SK-N-SH (cell line): ENCODE measurements around the gene FARSA. TPM values are rescaled to one million over a fixed set of nuclear protein-coding genes. Genes with fewer than 3 reads are reported as not detected.

Experiments
- CTCF ChIA-PET: fragments of 300-600, 350-600 bp; formaldehyde crosslinking; extraction: SDS; loops from one replicate; lab custom pipeline; 2021; lab: Yijun Ruan, JAX
- POLR2A ChIA-PET: fragments of 350-600 bp; sonication (Branson Sonifier 250); formaldehyde crosslinking; extraction: SDS; loops from one replicate; lab custom pipeline; 2020; ENCODE audit warnings: antibody characterized with exemption, inconsistent platforms; lab: Yijun Ruan, JAX
- DNase-seq: peaks from one replicate; pipeline ENCODE4 v3.0.0; 2012
- H2AFZ ChIP-seq: fragments of 200-600 bp; sonication (generic); 2 replicates; pipeline ENCODE4 v1.8.1; 2016; ENCODE audit warnings: antibody characterized with exemption, mild to moderate bottlenecking, low read depth
- H3F3A ChIP-seq: fragments of 200-600 bp; sonication (generic); replicated peaks from 2 replicates; pipeline ENCODE3; 2016; ENCODE audit warnings: antibody characterized with exemption, mild to moderate bottlenecking; ENCODE audit not compliant: insufficient read depth
- H3K27ac ChIP-seq, 2 experiments: fragments of 200-500 bp in 1 of 2; fragments of 200-600 bp in 1 of 2; sonication (Bioruptor generic) in 1 of 2; sonication (generic), shearing (Covaris generic) in 1 of 2; 2 replicates each; pipeline versions ENCODE4 v1.5.1 to v1.6.1; 2014 to 2016; ENCODE audit warnings: low read depth in 2 of 2, inconsistent platforms in 1 of 2, low read length in 1 of 2, mild to moderate bottlenecking in 1 of 2, mixed read lengths in 1 of 2
- H3K27me3 ChIP-seq: fragments of 200-600 bp; sonication (generic), shearing (Covaris generic); 2 replicates; pipeline ENCODE4 v1.6.1; 2016; ENCODE audit warnings: mixed run types; ENCODE audit not compliant: insufficient read depth
- H3K36me3 ChIP-seq, 2 experiments: fragments of 200-500 bp in 1 of 2; fragments of 200-600 bp in 1 of 2; sonication (Bioruptor generic) in 1 of 2; sonication (generic) in 1 of 2; replicated peaks in 1 of 2; 2 replicates each; pipeline versions ENCODE3 to v1.5.1; 2014 to 2016; ENCODE audit warnings: low read length in 1 of 2, mild to moderate bottlenecking in 1 of 2; ENCODE audit not compliant: insufficient read depth in 2 of 2, control insufficient read depth in 1 of 2
- H3K4me1 ChIP-seq, 2 experiments: fragments of 200-500 bp in 1 of 2; fragments of 200-600 bp in 1 of 2; sonication (Bioruptor generic) in 1 of 2; sonication (generic), shearing (Covaris generic) in 1 of 2; 2 replicates each; pipeline versions ENCODE4 v1.5.1 to v1.6.1; 2014 to 2016; ENCODE audit warnings: low read depth in 1 of 2, low read length in 1 of 2, mixed run types in 1 of 2; ENCODE audit not compliant: insufficient read depth in 2 of 2, control insufficient read depth in 1 of 2
- H3K4me2 ChIP-seq: fragments of 200-600 bp; sonication (generic), shearing (Covaris generic); 2 replicates; pipeline ENCODE4 v1.6.1; 2017; ENCODE audit warnings: mixed run types
- H3K4me3 ChIP-seq, 2 experiments: fragments of 200-500 bp in 1 of 2; fragments of 200-600 bp in 1 of 2; sonication (Bioruptor generic) in 1 of 2; sonication (generic), shearing (Covaris generic) in 1 of 2; 2 replicates each; pipeline versions ENCODE4 v1.5.1 to v1.8.1; 2014 to 2016; ENCODE audit warnings: low read depth in 2 of 2, inconsistent platforms in 1 of 2, low read length in 1 of 2, mild to moderate bottlenecking in 1 of 2, mixed read lengths in 1 of 2, moderate library complexity in 1 of 2
- H3K79me2 ChIP-seq: fragments of 200-600 bp; sonication (generic); 2 replicates; pipeline ENCODE4 v1.8.1; 2017; ENCODE audit warnings: mild to moderate bottlenecking; ENCODE audit not compliant: insufficient read depth
- H3K9ac ChIP-seq: fragments of 200-600 bp; sonication (generic); 2 replicates; pipeline ENCODE4 v1.6.1; 2017; ENCODE audit warnings: mixed run types
- H3K9me2 ChIP-seq: fragments of 200-600 bp; sonication (generic); 2 replicates; pipeline ENCODE4 v1.6.1; 2017; ENCODE audit warnings: mixed run types
- H3K9me3 ChIP-seq: fragments of 200-600 bp; sonication (generic); 2 replicates; pipeline ENCODE4 v1.6.1; 2017; ENCODE audit warnings: mixed run types, mild to moderate bottlenecking, moderate library complexity
- H4K20me1 ChIP-seq: fragments of 200-600 bp; sonication (generic); 2 replicates; pipeline ENCODE4 v1.6.1; 2017; ENCODE audit warnings: mild to moderate bottlenecking, mixed run types; ENCODE audit not compliant: insufficient read depth
- ELF1 ChIP-seq: IDR thresholded peaks from 2 replicates; pipeline ENCODE4 v1.4.0; 2012
- EZH2phosphoT487 ChIP-seq: fragments of 200-600 bp; sonication (generic); IDR thresholded peaks from 2 replicates; pipeline ENCODE4 v1.6.1; 2017; ENCODE audit warnings: low read depth, mixed run types, mild to moderate bottlenecking, antibody characterized with exemption, moderate library complexity, borderline replicate concordance
- FOXJ3 ChIP-seq: sonication (generic); formaldehyde crosslinking; IDR thresholded peaks from 2 replicates; pipeline ENCODE4 v1.5.1; 2020; ENCODE audit warnings: mild to moderate bottlenecking, missing genetic modification reagents
- JUND ChIP-seq: IDR thresholded peaks from 2 replicates; pipeline ENCODE4 v1.4.0; 2012
- MXI1 ChIP-seq: IDR thresholded peaks from 2 replicates; pipeline ENCODE4 v1.6.1; 2012; ENCODE audit warnings: mild to moderate bottlenecking, low read depth, low read length, improper control_type of control experiment
- NRF1 ChIP-seq: IDR thresholded peaks from 2 replicates; pipeline ENCODE4 v1.6.1; 2012; ENCODE audit warnings: low read depth, mild to moderate bottlenecking, low read length
- REST ChIP-seq: IDR thresholded peaks from 2 replicates; pipeline ENCODE4 v1.6.1; 2012; ENCODE audit warnings: mild to moderate bottlenecking, low read depth, low read length, moderate library complexity
- RXRA ChIP-seq: IDR thresholded peaks from 2 replicates; pipeline ENCODE4 v1.4.0; 2012; ENCODE audit warnings: low read depth, mild to moderate bottlenecking, borderline replicate concordance
- TAF1 ChIP-seq: IDR thresholded peaks from 2 replicates; pipeline ENCODE4 v1.6.1; 2012; ENCODE audit warnings: low read depth, mild to moderate bottlenecking, low read length, moderate library complexity, borderline replicate concordance
- TCF12 ChIP-seq: IDR thresholded peaks from 2 replicates; pipeline ENCODE4 v1.4.0; 2012
- TEAD4 ChIP-seq: IDR thresholded peaks from 2 replicates; pipeline ENCODE4 v1.4.0; 2012; ENCODE audit warnings: mild to moderate bottlenecking, borderline replicate concordance; ENCODE audit not compliant: insufficient read depth
- USF1 ChIP-seq: IDR thresholded peaks from 2 replicates; pipeline ENCODE4 v1.4.0; 2012; ENCODE audit warnings: low read depth, borderline replicate concordance
- YY1 ChIP-seq: IDR thresholded peaks from 2 replicates; pipeline ENCODE4 v1.4.0; 2012; ENCODE audit warnings: low read depth, mild to moderate bottlenecking
- WGBS: methylation state at CpG from one replicate; pipeline ENCODE4 v1.1.6; 2017; ENCODE audit warnings: low lambda C conversion rate; 5-methylcytosine and 5-hydroxymethylcytosine counted together
- polyA plus RNA-seq, 3 experiments: library from polyadenylated mRNA; depleted of rRNA; stranded (reverse); fragments of >200 nt; gene quantifications; 2 replicates each; pipeline ENCODE4 v1.2.3, GENCODE V29; 2012

FARSA gene
- polyA plus RNA-seq, 1 of the 3 experiments (the other 2 are of a cell fraction): 170 TPM

GRCh38 chr19:12965812-12966135 is 32.3 kb upstream of the FARSA start:
- POLR2A ChIA-PET: interaction anchor here (0.8 to 2.0 kb wide), 13 partner anchors 9 to 189 kb away, joined by 3 to 17 read pairs (median 5); partner anchors contain the start of genes CALR, GADD45GIP1 and RAD23A
- TF ChIP-seq REST (no peak), ELF1 (no peak), EZH2phosphoT487 (no peak), FOXJ3 (CRISPR knock-in tag) (no peak), NRF1 (no peak), RXRA (no peak), TAF1 (no peak), YY1 (no peak), TEAD4 (no peak), MXI1 (no peak), USF1 (no peak), TCF12 (no peak), JUND (no peak)
- Histone ChIP-seq H3K9ac (peak overlapping the region; percentile 68; the same call in 1 of the 2 replicates), H3F3A (peaks cover 17% of the 10 kb centered on the region), H3K4me1 (peaks cover 6 to 14% of the 10 kb centered on the region in 2 experiments; a peak in 3 of 4 replicates), H3K4me2 (0 out of 2 replicates have a peak overlapping the region, but pooled peaks have one; percentile 83), H3K4me3 (0 out of 4 replicates have a peak overlapping the region, but pooled peaks of 1 of the 2 experiments have one; percentile 48), H3K36me3 (no peaks in the 10 kb centered on the region), H2AFZ (peak overlapping the region; percentile 96), H3K79me2 (no peaks in the 10 kb centered on the region), H4K20me1 (no peaks in the 10 kb centered on the region), H3K9me2 (no peaks in the 10 kb centered on the region), H3K27ac (peak overlapping the region; percentile 59 to 75), H3K27me3 (no peaks in the 10 kb centered on the region), H3K9me3 (no peaks in the 10 kb centered on the region)
- WGBS: 57% methylated on average over 8 of the region's 8 CpGs
- DNase-seq: no peak
- CTCF ChIA-PET: interaction anchor here (0.7 to 24.6 kb wide), 82 partner anchors 11 to 870 kb away, joined by 3 to 603 read pairs (median 6); partner anchors contain the start of genes CALR, DNASE2, FARSA and GADD45GIP1
